Measurements from ENCODE around the gene MIA2.
A peak's percentile ranks its signal among the peaks of the same experiment; 100 is the strongest.
"Not testable (repeated sequence)": the region's sequence is repeated elsewhere in the genome, so short reads cannot be mapped to it uniquely, and the experiment has no call there.

Gene MIA2

DNA sequence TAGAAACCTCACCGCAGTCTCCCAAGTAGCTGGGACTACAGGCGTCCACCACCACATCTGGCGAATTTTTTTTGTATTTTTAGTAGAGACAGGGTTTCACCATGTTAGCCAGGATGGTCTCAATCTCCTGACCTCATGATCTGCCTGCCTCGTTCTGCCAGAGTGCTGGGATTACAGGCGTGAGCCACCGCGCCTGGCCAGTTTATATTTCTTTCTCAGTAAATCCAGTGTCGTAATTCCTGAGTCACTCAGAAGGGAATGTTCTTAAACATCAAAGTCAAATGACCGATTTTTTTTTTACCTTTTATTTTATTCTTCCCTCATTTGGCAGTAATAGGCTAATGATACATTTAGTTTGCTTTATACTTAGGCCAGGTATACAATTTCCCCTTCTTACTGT is 118.0 kb downstream of the MIA2 start:
- DNase-seq: no peak

DNA sequence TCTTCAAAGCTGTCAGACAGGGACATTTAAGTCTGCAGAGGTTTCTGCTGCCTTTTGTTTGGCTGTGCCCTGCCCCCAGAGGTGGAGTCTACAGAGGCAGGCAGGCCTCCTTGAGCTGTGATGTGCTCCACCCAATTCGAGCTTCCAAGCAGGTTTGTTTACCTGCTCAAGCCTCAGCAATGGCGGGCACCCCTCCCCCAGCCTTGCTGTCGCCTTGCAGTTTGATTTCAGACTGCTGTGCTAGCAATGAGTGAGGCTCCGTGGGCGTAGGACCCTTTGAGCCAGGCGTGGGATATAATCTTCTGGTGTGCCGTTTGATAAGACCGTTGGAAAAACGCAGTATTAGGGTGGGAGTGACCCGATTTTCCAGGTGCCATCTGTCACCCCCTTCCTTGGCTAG is 125.4 kb downstream of the MIA2 start:
- not testable (repeated sequence) for DNase-seq

DNA sequence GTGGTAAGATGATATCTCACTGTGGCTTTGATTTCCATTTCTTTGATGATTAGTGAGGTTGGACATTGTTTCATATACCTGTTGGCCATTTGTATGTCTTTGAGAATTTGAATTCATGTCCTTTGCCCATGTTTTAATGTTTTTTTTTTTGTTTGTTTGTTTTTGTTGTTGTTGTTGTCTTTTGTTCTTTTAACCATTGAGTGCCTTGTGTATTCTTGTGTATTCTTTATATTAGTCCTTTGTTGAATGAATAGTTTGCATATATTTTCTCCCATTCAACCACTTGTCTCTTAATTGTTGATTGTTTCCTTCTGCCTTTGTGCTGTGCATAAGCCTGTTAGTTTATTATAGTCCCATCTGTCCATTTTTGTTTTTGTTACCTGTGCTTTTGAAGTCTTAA is 126.6 kb downstream of the MIA2 start:
- DNase-seq: no peak

DNA sequence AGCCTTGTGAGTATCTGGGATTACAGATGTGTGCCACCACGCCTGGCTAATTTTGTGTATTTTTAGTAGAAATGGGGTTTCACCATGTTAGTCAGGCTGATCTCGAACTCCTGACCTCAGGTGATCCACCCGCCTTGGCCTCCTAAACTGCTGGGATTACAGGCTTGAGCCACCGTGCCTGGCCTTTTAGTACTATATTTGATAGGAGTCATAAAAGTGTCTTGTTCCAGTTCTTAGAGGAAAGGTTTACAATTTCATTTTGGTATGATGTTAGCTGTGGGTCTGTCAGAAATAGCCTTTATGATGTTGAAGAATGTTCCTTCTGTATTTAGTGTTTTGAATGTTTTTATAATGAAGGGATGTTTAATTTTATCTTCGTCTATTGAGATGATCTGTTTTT is 127.8 kb downstream of the MIA2 start:
- DNase-seq: not testable (repeated sequence)

DNA sequence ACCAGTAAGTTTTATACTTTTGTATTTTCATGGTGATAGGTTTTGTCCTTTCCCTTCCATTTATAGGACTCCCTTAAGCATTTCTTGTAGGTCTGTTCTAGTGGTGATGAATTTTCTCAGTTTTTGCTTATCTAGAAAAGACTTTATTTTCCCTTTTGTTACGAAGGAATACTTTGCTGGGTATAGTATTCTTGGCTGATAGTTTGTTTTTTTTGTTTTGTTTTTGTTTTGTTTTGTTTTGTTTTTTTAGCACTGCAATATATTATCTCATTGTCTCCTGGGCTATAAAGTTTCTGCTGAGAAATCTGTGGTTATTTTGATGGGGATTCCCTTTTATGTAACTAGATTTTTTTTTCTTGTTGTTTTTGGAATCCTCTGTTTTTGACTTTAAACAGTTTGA is 130.8 kb downstream of the MIA2 start:
- no peak for DNase-seq

DNA sequence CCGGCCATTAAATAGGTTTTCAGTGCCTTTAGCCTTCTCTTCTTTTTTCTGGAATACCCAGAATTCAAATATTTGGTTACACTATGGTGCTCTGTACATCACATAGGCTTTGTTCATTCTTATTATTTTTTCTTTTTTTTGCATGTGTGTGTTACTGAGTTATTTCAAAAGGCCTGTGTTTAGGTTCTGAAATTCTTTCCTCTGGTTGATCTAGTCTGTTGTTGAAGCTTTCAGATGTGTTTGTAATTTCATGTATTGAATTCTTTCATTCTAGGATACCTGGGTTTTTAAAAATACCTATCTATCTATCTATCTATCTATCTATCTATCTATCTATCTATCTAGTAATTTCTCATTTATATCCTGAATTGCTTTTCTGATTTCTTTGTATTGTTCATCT is 131.6 kb downstream of the MIA2 start:
- no peak for DNase-seq

DNA sequence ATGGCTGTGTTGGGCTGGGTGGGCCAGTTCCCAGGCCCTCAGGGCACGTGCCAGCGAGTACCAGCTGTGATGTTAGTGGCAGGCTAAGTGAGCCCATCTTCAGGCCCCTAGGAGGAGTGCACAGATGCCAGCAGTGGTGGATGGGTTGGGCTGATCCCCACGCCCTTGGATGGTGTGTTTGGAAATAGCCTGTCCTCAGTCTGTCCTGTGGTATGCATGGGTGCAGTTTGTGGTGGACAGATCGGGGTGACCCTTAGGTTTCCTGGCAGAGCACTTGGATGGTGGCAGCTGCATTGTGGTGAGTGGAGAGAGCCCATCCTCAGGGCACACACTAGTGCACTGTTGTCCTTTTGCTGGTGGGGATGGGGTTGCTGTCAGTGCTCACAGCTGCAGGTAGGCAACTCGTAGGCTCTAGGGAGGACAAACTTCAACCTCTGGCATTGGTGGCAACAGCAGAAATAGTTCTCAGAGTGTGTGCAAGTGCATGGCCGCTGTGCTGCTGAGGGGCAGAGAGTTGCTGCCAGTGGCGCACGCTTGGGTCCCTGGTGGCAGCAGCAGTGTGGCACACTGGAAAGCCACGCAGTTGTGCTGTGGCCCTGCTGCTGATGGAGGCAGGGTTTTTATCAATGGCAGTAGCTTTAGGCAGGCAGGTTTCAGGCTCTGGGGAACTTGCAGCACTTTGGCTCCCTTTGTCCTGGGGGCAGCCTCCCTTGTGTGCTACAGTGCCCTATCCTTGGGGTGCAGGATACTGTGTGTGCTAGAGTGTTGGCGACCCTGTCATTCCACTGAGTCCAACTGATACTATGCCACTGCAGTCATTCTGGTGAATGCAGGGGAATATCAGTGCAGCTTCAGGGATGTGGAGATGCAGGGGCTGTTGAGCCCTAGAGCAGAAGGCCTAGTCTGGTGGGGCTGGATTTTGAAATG is 133.0 kb downstream of the MIA2 start:
- no peak for DNase-seq

DNA sequence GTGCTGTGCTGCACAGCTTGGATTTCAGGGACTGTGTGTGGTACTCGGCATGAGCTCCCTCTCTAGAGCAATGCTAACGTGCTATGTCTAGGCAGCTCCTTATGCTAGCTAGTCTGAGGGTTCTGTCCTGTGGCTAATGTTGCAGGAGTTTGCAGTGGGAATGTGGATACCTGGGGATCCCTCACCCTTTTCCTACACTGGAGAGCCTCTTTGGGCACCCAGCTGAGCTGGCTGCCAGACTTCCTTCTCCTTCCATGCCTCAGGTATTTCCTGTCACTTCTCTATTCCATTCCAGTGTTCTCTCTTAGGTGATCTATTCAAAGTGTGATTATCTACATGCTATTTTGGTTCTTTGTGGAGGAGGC is 133.7 kb downstream of the MIA2 start:
- no peak for DNase-seq

DNA sequence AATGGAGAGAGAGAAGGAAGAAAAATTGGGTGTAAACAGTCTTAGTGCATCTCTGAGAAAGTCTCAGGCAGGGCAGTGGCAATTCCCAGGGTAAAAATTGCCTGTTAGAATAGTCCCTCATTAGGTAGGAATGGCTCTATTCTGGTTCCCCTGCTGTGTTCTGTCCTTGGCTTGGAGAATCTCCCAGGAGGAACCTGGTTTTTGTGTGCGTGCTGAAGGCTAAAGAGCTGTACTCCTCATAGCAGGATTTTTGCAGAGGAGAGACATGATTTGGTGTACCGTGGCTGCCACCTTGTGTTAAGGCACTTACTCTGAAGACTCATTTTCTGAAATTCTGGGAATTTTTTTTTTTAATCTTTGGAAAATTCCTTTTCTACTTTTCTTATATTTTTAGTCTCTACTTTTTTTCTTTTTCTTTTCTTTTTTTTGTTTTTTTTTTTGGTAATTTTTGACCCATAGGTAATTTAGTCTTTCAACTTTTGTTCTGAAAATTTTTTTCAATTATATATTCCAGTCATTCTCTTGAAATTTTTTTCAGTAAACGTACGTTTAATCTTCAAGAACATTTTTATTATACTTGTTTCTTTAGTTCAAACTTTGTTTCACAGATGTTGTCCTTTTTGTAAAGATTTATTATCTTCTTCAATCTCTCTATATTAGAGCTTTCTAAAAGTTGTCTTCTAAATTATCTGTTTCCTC is 134.7 kb downstream of the MIA2 start:
- peak; percentile 86 for DNase-seq

DNA sequence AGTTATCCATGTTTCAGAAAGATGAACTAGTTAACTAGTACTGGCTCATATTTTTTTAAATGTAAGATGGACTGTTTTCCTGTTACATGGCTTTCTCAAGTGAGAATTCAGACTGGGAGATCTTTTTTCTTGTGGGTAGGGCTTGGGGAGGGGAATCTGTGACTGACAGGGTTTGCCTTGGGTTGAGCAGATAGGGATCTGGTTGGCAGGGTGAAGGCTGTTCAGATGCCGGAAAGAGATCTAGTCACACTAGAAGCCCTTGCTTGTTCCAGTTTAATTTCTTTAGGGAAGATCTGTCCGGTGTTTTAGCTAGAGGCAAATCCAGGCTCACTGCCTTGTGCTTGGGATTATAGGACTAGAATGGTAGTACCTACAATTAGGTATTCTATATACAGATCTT is 135.3 kb downstream of the MIA2 start:
- no peak for DNase-seq

DNA sequence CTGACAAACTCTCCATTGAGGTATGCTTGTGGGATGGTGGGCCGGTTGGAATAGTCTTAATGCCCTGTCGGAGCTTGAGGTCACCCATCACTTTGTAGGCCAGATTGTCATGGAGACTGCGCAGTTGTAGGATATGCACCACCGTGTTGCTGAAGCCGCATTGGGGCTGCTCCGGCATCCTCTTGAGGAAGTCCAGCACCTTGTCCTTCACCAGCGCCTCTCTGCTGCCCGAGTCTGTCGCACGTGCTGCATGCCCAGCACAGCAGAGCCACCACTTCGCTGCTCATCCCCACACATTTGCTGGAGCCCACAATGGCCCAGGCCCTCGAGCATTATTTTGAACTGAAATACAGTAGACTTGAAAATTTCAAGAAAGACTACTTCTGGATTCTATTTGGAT is 136.7 kb downstream of the MIA2 start:
- no peak for DNase-seq

DNA sequence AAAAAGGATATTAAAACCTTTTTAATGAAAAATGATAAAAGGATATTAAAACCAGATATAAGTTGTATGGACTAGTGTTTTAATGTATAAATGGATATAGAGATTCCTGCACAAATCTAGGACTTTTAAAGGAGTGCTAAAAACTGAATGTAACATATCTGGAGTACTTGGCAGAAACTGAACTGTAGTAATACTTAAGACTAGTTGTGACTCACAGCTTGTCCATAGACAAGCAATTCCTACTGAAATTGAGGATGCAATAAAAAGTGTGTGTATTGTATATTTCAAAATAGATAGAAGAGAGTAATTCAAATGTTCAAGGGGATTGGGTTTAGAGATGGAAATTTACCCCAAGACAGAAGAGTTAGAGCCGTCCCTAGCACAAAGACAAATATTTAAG is 138.9 kb downstream of the MIA2 start:
- DNase-seq: no peak

DNA sequence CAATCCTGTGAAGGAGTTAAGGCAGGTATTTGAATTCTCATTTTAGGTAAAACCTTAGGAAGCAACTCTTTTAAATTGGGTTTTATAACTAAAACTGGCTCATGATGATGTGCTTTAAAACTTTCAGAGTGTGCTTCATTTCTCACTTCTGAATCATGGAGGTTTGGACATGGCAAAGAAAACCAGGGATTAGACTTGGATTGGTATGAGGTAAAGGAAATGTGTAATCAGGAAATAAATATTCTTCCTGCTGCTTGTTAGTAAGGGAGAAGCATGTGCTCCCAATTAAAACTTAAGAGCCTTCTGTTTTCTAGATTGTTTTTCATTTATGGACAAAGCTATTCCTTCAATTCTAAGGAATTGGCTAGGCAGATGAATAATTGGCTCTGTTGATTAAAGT is 141.1 kb downstream of the MIA2 start:
- DNase-seq: no peak

DNA sequence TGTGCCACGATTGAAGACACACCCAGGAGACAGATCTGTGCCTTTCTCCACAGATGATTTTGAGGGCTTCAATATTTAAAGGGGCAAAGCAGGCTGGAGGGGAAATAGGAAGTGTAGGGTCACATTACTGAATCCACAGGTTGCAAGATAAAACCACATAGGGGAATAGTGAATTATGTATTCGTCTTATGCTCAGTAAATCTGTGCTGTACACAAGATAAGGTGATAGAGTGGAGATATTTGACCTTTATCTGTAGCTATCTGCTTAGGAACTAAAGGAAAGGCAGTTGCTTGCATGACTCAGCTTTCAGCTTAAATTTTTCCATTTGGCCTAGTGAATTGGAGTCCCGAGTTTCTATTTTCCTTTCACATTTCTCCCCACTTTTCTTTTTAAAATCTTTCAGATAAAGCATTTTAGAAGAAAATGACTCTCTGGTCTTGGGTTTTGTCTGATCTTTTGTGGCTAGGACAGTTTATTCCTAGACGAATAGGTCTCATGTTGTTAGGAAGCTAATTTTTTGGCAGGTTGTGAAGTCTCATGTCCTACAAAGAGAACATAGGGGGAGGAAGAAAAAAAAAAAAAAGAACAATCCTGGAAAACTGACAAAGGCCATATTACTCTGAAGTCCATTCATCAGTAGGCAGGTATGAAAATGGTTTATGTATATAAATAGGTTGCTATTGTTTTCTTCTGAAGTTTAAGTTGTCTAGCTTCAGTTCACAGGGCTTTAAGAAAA is 143.1 kb downstream of the MIA2 start:
- no peak for DNase-seq

DNA sequence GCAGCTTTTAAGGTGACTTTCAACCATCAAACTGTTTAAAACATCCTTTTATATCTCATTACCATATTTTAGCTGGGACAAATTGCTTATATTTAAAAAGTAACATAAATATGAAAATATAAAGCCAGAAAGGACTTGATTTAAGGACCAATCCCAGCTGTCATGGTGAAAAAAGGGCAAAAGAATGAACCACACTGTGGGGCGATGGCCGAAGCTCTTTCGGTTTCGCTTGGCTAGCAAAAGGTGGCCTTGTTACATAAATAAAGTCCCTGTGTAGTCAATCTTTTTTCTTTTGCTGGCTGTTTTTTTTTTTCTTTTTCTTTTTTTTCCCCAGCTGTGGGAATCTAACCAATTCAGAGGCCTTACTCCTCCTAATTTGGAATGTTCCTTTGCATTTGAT is 147.7 kb downstream of the MIA2 start:
- DNase-seq: no peak

DNA sequence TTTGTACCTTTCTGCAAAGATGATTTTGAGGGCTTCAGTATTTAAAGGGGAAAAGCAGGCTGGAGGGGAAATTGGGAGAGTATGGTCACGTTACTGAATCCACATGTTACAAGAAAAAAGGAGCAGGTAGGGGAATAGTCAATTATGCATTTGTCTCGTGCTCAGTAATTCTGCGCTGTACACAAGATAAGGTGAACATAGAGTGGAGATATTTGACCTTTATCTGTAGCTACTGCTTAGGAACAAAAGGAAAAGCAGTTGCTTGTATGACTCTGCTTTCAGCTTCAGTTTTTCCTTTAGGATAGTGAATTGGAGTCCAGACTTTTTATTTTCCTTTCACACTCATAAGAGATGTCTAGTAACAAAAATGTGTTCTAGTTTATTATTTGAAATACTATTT is 148.7 kb downstream of the MIA2 start:
- peak; percentile 41 for DNase-seq

DNA sequence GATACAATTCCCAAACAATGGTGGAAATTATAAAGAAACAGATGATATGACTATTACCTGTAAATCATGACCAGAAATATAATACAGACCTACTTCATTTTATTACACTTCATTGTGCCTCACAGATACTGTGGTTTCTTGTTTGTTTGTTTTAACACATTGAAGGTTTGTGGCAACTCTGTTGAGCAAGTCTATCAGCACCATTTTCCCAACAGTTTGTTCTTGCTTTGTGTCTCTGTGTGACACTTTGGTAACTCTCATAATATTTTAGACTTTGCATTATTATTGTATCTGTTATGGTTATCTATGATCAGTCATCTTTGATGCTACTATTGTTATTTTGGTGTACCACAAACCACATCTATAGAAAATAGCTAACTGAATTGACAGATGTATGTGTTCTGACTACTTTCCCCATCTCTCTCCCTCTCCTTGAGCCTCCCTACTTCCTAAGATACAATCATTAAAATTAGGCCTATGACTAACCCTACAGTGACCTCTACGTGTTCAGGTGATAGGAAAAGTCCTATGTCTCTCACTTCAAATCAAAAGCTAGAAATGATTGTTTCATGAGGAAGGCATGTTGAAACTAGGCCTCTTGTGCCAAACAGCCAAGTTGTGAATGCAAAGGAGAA is 149.4 kb downstream of the MIA2 start:
- DNase-seq: no peak

DNA sequence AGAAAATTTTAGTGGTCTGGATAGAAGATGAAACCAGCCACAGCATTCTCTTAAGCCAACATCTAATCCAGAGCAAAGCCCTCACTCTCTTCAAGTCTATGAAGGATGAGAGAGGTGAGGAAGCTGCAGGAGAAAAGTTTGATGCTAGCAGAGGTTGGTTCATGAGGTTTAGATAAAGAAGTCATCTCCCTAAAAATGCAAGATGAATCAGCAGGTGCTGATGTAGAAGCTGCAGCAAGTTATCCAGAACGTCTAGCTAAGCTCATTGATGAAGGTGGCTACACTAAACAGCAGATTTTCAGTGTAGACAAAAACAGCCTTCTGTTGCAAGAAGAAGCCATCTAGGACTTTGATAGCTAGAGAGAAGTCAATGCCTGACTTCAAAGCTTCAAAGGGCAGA is 150.0 kb downstream of the MIA2 start:
- no peak for DNase-seq

DNA sequence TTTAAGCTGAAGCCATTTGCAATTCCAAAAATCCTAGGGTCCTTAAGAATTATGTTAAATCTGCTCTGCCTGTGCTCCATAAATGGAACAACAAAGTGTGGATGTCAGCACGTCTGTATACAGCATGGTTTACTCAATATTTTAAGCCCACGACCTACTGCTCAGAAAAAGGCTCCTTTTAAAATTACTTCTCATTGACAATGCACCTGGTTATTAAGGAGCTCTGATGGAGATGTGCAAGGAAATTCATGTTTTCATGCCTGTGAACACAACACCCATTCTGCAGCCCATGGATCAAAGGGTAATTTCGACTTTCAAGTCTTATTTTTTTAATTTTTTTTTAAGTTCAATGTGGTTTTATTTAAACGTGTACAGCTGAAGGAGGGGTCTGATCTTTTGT is 150.5 kb downstream of the MIA2 start:
- DNase-seq: no peak

DNA sequence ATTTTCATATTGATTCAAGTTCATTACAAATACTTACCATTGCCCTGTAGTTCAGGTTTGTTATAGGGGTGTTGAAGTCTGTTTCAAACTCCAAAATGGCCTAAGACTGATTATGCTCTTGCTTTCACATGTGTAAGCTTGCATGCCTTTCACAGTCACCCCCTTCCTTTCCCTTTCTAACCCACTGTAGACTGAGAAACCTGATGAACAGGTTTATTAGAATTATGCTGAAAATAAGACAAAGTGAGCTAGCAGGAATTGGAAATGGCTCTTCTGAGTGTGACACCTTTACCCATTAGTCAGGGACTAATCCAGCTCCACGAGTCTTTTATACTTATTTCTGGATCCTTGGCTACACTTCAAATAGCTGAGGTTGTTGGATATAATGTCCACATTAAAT is 159.6 kb downstream of the MIA2 start:
- DNase-seq: no peak

DNA sequence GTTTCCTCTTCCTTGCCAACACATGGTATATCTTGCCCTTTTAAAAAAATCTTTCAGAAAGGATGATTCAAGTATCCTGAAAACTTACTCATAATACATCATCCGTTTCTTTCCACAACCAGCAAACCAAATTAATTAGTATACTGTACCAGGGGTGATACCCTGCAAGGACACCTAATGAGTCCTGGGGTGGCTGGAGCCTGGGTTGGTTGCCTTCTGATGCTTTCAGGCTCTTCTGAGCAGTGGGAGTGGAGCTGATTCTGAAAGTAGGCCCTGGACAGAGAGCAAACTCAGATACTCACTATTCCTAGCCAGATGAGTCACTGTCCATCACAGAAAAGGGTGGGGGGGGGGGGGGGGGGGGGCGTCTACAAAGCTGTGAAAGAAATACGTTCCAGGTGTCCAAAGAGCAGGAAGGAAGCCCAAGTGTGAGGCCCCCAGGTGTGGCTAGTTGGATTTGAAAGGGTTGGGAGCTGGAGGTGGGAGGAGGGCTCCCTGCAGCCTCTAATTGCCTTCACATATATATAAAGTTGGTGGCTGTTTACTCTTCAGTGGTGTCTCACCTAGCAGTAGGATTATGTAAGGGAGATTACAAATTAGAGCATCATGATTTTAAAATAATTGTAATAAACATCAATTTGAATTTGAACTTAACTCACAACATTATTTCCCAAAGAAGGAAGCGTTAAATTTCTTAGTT is 162.0 kb downstream of the MIA2 start:
- DNase-seq: no peak

DNA sequence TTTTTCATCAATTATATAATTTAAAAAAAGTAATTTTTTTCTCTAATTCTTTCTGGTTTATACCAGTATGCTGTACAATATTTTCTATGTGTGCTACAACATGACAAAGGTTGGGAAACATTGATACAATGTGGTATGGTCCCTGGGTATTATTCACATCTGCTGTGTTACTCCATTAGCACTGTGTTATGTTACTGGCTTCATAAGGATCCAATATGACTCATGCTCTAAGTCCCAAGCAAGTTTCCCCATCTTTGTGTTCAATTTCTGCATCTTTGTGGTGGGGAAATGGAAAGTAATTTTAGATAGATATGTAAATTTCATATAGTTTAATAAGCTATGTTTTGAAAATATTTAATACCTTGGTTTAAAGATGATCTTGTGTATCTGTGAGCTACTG is 162.7 kb downstream of the MIA2 start:
- no peak for DNase-seq

DNA sequence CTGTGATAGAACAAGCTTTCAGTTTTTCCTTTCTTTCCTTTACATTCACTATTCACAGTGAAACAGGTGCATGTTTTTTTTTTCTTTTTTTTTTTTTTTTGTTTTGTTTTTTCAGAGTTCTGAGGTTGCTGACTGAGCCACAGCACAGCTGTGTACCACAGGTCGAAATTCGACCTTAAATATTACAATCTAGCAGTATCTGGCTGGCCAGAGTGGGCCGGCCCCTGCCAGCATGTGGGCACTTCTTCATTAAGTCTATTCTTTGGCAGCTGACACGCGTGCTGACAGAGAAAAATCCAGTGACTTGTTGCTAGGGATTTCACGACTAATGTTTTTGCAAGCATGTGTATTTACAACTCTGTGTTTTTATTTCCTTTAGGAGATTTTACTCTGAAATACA is 164.7 kb downstream of the MIA2 start:
- DNase-seq: peak; percentile 47
